ENCODE data around the gene FA2H. TPM values are rescaled to one million over a fixed set of nuclear protein-coding genes. Genes with fewer than 3 reads are reported as not detected.

FA2H gene
- total and polyA plus RNA-seq, 10 of the 15 experiments (the other 5 are each of a cell fraction or from before 2014, with no cell fraction given), result 0.05 to 0.73 (median 0.51) TPM; not detected in 3

GRCh38 chr16:74743668-74744299, 30.8 kb downstream of the FA2H start (continued):
- TF ChIP-seq IRF4 (IDR thresholded peaks at IDR 0.05; ENCODE audit: low read depth, low read length) (no peak), DPF2 (IDR thresholded peaks at IDR 0.05) (no peak), TCF12 (IDR thresholded peaks at IDR 0.05; ENCODE audit: low read depth, low read length) (no peak), MEF2A (IDR thresholded peaks at IDR 0.05; ENCODE audit: insufficient read depth, low read depth, low read length) (no peak), MEF2B (IDR thresholded peaks at IDR 0.05; ENCODE audit: partially characterized antibody, poor library complexity, severe bottlenecking) (no peak), BACH1 (IDR thresholded peaks at IDR 0.05; ENCODE audit: borderline replicate concordance) (no peak), WRNIP1 (IDR thresholded peaks at IDR 0.05; ENCODE audit: borderline replicate concordance, low read depth, low read length) (no peak)
- TF ChIP-seq, protein P1, sequence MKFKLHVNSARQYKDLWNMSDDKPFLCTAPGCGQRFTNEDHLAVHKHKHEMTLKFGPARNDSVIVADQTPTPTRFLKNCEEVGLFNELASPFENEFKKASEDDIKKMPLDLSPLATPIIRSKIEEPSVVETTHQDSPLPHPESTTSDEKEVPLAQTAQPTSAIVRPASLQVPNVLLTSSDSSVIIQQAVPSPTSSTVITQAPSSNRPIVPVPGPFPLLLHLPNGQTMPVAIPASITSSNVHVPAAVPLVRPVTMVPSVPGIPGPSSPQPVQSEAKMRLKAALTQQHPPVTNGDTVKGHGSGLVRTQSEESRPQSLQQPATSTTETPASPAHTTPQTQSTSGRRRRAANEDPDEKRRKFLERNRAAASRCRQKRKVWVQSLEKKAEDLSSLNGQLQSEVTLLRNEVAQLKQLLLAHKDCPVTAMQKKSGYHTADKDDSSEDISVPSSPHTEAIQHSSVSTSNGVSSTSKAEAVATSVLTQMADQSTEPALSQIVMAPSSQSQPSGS (IDR thresholded peaks at IDR 0.05; ENCODE audit: low read length), result no peak

GRCh38 chr16:74743045-74743667, 31.5 kb downstream of the FA2H start:
- Histone ChIP-seq H2AFZ (ENCODE audit: control insufficient read depth, low read depth, low read length) (no peak overlapping the region), H3K9ac (ENCODE audit: control insufficient read depth, insufficient read depth, low read length) (no peak overlapping the region), H3K36me3 (ENCODE audit: control insufficient read depth in 2 of 2, insufficient read depth in 2 of 2, low read length in 1 of 2) (no peaks in the 10 kb centered on the region), H3K4me2 (ENCODE audit: control insufficient read depth, insufficient read depth) (no peak overlapping the region), H3K27ac (ENCODE audit: control insufficient read depth, insufficient read depth) (no peak overlapping the region), H3K4me3 (no peak overlapping the region), H3K79me2 (ENCODE audit: control insufficient read depth, insufficient read depth, low read length) (no peaks in the 10 kb centered on the region), H4K20me1 (ENCODE audit: control insufficient read depth, insufficient read depth) (no peaks in the 10 kb centered on the region), H3K4me1 (ENCODE audit: control insufficient read depth, insufficient read depth, low read length) (peaks cover 7% of the 10 kb centered on the region; the same call in 1 of the 2 replicates), H3K9me3 (replicated peaks; ENCODE audit: control insufficient read depth, insufficient read depth, low read length) (no peaks in the 10 kb centered on the region), H3K27me3 (replicated peaks in 1 of 2; ENCODE audit: control insufficient read depth in 2 of 2, insufficient read depth in 2 of 2, low read length in 1 of 2) (no peaks in the 10 kb centered on the region; a peak in 2 of 4 replicates)
- ChIA-PET POLR2A (no interaction called here), SMC1A (ENCODE audit: uncharacterized antibody, unreplicated experiment) (interaction anchor here (0.8 kb wide), 1 partner anchor 119 kb away, joined by 3 read pairs; no protein-coding TSS in a partner anchor), CTCF (no interaction called here), RAD21 (ENCODE audit: unreplicated experiment) (no interaction called here)
- in situ Hi-C loops (cut with MboI) (no loop called here), intact Hi-C loops (cut with micrococcal nuclease; ENCODE audit: unreplicated experiment) (no loop called here)
- 49% methylated on average over 8 of the region's 8 CpGs for WGBS (ENCODE audit: insufficient coverage, insufficient replicate concordance, low lambda C conversion rate, missing lambda C conversion rate)
- BruUV-seq (replicated peaks), result no TSS peak
- FAIRE-seq (no peak), ATAC-seq (no peak), DNase-seq (ENCODE audit: low read depth, low spot score) (no peak)
- TF ChIP-seq POLR2A (IDR thresholded peaks at IDR 0.05; ENCODE audit: low read depth, low read length), result no peak
- no peak for TF ChIP-seq NFXL1 (IDR thresholded peaks at IDR 0.05; ENCODE audit: borderline replicate concordance)
- TF ChIP-seq BACH1 (IDR thresholded peaks at IDR 0.05; ENCODE audit: borderline replicate concordance), result no peak
- no peak for TF ChIP-seq HDAC6 (IDR thresholded peaks at IDR 0.05; ENCODE audit: unreplicated experiment)
- no peak for TF ChIP-seq NFIC (IDR thresholded peaks at IDR 0.05; ENCODE audit: low read depth, low read length)
- TF ChIP-seq IRF5 (IDR thresholded peaks at IDR 0.05; ENCODE audit: borderline replicate concordance), result no peak
- no peak for TF ChIP-seq ZNF24 (IDR thresholded peaks at IDR 0.05)
- no peak for TF ChIP-seq ZNF274 (IDR thresholded peaks at IDR 0.05; ENCODE audit: insufficient read depth, insufficient read length)
- no peak for TF ChIP-seq ZZZ3 (IDR thresholded peaks at IDR 0.05; ENCODE audit: control insufficient read depth, insufficient read length, low read depth)
- no peak for TF ChIP-seq NFYA (IDR thresholded peaks at IDR 0.05; ENCODE audit: borderline replicate concordance, low read depth, low read length)
- no peak for TF ChIP-seq MEF2B (IDR thresholded peaks at IDR 0.05; ENCODE audit: partially characterized antibody, poor library complexity, severe bottlenecking)
- TF ChIP-seq KAT2A (conservative IDR thresholded peaks at IDR 0.05; ENCODE audit: control insufficient read depth, low read depth, low read length), result no peak
- no peak for TF ChIP-seq MAX (IDR thresholded peaks at IDR 0.05; ENCODE audit: low read depth, low read length)
- TF ChIP-seq KDM1A (IDR thresholded peaks at IDR 0.05; ENCODE audit: borderline replicate concordance), result no peak
